ENCODE measurements around the gene ASPSCR1.
"Not testable (repeated sequence)": the region's sequence is repeated elsewhere in the genome, so short reads cannot be mapped to it uniquely, and the experiment has no call there.

The ASPSCR1 gene

DNA sequence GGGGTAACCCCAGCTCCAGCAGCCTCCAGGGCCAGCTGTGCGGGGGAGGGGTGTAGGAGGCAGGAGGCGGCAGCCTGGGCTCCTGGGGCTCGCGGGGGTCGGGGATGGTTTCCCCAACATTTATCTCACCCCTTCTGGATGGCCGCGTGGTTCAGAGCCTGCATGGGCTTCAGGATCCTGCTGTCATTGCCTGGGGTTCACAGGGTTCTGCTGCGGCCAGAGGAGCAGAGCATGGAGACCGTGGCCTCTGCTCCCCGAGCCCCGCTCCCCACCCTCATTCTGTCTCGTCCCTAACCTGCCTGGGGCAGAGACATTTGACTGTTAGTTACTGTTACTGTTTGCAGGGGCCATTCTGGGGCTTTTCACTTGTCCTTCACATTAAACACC, 35.3 kb upstream of the ASPSCR1 start:
- no peak for DNase-seq

DNA sequence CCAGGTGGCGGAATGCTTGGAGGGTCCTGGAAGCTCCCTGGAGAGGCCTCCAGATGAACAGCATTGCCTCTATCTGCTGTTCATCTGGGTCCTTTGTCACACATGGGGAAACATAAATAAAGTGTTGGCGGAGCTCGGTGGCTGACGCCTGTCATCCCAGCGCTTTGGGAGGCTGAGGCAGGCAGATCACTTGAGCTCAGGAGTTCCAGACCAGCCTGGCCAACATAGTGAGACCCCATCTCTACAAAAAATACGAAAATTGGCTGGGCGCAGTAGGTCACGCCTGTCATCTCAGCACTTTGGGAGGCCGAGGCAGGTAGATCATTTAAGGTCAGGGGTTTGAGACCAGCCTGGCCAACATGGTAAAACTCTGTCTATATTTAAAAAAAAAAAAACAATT, 32.6 kb upstream of the ASPSCR1 start:
- DNase-seq: no peak

DNA sequence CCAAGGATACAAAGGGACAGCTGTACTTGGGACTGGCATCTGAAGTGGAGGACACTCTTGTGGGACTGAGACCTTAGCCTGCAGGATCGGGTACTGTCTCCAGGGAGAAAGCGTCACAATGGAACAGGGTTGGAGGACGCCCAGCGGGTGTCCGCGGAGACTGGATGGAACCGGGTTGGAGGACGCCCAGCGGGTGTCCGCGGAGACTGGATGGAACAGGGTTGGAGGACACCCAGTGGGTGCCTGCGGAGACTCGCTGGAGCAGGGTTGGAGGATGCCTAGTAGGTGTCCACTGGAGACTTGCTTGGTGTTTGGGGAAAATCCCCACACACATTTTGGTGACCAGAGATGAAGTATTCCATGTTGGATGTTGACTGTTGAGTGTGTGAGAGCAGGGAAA, 30.2 kb upstream of the ASPSCR1 start, which contains the start of gene MYADML2:
Gene MYADML2 (minus strand): TSS at position 45 of the 400 bp plus-strand sequence. CDS start 5,492 bp downstream, outside the sequence.
- DNase-seq: no peak

DNA sequence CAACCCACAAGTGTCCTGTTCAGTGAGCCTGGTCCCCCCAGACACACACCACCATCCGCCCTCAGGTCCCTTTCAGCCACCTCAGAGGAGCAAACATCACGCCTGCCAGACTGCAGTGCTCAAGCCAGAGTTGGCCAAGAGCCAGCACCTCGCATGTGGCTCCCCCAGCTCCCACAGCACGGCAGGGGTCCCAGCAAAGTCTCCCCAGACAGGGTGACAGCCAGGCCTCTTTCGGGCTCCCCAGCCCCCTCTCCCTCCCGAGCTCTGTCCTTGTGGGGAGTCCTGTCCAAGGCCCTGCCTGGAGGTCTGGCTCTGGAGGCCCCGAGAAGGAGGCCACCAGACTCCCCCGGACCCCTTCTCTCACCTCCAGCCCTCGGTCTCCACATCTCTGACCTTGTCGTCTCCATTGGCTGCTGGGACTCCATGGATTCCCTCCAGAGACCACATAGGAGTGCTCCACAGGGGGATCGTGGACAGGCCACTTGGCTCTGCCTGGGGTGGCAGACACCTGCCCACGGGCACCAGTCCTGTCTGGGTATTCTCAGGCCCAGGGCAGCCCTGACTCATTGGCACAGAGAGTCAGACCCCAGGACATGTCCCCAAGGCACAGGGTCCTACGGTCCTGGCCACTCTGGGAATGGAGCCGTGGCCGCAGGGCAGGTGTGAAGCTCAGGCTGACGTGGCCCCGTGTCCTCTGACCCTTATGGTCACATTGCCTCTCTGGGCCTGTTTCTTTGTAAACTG, 28.6 kb upstream of the ASPSCR1 start:
- no peak for DNase-seq

DNA sequence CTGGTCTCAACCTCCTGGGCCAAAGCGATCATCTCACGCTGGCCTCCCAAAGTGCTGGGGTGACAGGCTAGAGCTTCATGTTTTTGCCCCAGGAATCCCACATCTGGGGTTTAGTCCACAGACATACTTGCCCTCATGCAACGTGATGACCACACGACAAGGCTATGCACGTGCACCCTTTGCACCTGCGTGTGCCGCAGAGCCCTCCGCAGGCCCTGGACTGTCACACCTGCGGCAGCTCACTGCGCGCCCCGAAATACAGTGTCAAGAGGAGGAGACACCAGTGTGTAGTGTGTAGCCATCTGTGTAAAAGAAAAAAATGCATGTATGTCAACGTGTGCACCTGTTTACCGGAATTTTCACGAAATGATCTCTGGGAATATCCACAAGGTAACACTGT, 26.9 kb upstream of the ASPSCR1 start:
- DNase-seq: no peak

DNA sequence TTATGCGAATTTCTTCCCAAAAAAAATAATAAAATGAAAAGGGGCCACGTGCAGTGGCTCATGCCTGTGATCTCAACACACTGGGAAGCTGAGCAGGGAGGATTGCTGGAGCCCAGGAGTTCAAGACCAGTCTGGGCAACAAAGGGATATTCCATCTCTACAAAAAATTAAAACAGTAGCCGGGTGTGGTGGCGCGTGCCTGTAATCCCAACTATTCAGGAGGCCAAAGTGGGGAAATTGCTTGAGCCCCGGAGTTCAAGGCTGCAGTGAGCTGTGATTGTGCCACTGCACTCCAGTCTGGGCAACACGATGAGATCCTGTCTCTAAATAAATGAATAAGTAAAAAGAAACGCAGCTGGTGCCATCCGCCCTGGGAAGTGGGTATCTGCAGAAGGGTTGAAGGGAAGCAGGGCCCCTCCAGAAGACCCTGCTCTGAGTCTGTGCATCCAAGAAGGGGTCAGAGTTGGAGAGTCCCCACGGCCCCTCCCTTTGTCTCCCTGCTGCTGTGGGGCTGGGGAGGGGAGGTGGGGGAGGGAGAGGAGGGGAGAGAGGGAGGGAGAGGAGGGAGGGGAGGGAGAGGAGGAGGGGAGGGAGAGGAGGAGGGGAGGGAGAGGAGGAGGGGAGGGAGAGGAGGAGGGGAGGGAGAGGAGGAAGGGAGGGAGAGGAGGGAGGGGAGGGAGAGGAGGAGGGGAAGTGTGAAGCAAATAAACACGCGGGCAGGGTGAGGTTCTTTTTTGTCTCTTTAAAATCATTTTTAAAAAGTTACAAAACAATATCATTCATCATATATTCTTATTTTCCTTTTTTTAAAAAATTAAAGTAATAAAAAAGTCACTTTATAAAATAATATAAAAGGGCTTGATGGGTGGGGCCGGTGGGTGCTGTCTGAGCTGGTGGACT, 25.4 kb upstream of the ASPSCR1 start:
- no peak for DNase-seq

DNA sequence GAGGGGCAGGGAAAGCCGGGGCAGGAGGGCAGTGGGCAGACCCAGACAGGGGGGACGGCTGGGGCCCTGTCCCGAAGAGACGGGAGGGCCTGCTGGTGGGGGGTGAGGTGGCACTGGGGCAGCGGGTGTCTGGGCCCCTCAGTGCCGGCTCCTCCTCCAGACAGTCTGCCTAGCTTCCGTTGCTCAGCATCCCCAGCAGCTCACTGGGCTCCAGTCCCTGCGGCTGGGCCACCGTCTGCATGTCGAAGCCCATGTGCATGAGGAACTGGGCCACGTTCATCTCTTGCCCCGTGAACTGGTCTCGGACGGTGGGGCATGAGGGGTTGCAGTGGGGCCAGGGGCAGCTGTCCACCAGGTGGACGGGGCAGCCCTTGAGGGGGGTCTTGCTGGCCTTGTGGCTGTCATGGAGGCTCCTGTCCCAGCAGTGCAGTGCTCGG, 24.6 kb upstream of the ASPSCR1 start:
- DNase-seq: no peak

DNA sequence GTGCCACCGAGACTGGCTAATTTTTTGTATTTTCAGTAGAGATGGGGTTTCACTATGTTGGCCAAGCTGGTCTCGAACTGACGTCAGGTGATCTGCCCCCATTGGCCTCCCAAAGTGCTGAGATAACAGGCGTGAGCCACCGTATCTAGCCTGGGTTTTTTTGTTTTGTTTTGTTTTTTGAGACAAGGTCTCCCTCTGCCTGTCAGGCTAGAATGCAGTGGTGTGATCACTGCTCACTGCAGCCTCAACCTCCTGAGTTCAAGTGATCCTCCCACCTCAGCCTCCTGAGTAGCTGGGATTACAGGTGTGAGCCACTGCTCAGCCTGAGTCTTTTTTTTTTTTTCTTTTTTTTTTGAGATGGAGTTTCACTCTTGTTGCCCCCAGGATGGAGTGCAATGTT, 24.0 kb upstream of the ASPSCR1 start:
- not testable (repeated sequence) for DNase-seq

DNA sequence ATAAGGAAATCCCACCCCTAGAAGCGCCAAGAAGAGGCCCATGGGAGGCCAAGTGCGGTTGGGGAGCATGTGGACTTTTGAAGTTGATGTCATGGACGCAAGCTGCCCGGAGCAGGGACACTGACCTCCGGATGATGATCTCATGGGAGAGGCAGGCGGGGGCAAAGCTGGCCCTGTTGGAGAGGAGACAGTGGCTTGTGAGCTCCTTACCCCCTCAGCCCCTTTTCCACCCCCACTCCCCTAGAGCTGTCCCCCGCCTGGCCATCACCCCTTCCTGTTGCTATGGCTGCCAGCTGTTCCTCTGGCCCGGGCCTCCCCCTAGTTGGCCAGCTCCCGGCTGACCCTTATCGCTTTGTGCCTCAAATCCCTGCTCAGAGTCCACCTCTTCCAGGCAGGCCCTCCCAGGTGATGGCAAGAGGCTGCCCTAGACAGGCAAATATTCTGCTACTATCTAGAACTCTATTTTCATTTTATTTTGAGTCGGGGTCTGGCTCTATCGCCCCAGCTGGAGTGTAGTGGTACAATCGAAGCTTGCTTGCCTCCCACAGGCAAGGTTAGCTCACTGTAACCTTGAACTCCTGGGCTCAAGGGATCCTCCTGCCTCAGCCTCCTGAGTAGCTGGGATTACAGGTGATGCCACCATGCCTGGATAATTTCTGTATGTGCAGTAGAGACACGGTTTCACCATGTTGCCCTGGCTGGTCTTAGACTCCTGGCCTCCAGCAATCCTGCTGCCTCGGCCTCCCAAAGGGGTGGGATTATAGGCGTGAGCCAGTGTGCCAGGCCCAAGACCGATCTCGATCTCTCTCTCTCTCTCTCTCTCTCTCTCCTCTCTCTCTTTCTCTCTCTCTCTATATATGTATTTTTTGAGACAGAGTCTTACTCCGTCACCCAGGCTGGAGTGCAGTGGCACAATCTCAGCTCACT, 23.0 kb upstream of the ASPSCR1 start:
- DNase-seq: no peak

DNA sequence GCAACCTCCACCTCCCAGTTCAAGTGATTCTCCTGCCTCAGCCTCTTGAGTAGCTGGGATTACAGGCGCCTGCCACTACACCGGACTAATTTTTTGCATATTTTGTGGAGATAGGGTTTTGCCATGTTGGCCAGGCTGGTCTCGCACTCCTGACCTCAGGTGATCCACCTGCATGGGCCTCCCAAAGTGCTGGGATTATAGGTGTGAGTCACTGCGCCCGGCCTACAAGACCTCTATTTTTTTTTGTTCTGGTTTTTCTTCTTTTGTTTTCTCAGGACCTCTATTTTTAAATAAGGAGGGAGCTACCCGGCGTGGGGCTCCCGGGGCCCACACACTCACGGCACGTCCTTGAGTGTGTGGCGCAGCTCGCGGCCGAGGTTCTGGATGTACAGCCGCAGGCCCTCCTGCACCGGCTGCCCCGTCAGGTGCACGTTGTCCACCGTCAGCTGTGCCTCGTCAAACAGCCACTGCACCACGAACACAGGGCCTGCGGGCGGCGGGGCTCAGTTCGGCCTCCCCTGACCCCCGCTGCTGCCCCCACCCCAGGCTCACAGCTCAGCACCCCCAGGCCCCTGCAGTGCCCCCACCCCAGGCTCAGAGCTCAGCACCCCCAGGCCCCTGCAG, 22.3 kb upstream of the ASPSCR1 start:
- DNase-seq: no peak

DNA sequence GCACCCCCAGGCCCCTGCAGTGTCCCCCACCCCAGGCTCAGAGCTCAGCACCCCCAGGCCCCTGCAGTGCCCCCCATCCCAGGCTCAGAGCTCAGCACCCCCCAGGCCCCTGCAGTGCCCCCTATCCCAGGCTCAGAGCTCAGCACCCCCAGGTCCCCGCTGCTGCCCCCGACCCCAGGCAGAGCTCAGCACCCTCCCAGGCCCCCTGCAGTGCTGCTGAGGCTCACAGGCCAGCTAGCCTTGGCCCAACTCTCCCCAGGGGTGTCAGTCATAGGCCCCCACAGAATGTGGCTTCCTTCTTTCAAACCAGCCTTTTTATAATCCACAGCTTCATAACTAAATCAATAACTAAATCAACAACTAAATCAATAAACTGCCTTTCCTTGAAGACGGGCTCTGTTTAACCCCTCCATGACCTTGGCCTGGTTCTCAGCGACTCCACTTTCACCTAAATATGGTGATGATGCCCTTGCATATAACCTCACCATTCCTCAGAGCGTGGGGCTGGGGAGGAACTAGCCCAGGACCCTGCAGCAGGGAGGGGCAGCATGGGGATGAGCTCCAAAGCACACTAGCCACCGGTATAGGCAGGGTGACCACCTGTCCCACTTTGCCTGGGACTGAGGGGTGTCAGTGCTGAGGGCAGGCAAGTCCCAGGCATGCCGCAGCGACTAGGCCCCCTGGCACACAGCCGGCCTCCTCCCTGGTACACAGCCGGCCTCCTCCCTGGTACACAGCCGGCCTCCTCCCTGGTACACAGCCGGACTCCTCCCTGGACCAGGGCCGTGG, 21.5 kb upstream of the ASPSCR1 start:
- DNase-seq: no peak

DNA sequence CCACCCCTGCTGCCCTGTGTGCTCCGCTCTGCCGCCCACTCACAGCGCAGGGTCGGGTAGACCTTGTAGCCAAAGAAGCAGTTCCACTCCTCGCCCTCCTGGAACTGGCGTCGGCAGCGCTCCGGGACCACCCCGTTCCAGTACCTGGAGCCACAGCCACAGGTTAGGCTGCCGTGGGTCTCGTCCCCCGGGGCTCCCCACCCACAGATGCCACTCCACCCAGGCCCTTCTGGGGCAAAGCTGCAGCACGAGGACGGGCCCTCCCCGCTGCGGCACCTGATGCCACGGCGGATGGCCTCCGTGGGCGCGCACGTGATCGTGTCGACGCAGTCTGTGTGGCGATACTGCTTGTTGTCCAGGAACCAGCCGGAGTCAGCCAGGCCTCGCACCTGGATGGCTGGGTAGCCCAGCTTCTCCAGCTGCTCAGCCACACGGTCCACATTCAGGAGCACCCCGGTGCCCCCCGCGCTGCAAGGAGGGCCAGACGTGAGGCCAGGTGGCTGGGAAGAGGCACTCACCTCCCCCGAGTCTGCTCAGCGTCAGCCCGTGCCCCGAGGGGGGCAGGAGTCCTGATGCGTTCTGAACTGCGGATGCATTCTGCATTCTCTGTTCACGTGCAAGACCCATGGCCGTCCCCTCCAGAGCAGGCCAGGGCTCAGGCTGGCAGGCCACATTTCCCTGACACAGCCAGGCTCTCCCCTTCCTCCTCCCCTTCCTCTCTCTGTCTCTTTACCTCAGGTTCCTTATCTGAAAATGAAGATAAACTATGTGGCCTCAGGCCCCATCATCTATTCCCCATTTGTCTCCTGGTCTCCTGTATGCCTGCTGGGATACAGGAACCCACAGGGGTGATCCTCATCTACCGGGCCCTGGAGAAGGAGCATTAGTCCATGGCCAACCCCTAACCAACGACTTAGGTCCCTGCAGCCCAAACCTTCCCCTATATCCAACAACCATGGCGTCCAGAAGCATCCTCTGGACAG, 20.5 kb upstream of the ASPSCR1 start:
- DNase-seq: no peak

DNA sequence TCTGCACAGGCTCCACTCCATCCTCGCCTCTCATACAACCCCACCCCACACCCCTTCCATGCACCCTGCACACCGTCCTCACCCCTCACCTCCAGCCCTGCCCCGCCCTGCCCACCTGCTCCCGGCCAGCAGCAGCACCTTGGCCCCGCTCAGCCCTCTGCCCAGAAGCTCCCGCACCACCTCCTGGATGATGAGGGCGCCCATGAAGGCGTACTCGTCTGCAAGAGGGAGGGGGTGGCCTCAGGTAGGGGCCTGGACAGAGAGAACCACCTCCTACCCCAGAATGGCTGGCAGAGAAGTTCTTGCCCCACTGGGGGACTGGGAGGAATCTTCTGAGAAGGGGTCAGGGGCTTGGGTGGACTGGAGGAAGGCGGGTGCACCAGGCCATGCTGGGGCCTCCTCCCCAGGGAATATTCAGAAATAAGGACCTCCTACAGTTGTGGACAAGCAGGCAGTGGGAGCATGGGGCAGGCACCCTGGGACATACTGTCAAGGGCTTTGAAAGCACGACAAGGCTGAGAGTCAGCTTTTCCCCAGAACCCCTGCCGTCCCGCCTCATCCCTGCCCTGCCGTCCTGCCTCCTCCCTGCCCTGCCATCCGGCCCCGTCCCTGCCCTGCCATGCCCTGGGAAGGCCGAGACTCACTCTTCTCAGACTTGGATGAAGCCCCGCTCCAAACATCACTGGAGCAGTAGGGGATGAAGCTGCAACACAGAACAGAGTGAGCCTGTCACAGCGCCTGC, 19.6 kb upstream of the ASPSCR1 start:
- DNase-seq: no peak

DNA sequence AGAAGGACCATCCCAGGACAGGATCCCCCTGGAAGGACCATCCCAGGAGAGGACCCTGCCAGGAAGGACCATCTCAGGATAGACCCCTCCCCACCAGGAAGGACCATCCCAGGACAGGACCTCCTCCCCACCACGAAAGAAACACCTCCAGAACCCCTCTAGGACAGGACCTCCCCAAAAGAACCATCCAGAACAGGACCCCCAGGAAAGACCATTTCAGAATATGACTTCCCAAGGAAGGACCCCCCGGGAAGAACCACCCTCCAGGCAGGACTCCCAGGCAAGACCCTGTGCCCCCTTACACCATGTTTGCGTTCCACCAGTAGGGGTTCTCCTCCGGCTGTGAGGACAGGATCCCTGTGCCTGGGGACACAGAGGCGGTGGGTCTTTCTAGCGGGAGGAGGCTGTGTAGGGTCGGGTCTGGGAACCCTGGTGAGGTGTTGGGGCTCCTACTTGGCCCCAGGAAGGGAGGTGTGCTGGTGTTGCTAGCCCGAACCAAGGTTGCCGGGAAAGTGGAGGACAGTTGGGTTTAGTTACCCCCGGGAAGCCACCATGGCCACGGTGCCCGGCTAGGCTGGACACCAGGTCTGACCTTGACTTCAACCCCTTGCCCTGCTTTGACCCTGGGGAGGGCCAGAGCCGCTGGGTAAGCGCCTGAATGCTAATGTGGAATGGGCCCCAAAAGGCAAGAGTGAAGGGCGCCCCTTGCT, 18.6 kb upstream of the ASPSCR1 start:
- no peak for DNase-seq

DNA sequence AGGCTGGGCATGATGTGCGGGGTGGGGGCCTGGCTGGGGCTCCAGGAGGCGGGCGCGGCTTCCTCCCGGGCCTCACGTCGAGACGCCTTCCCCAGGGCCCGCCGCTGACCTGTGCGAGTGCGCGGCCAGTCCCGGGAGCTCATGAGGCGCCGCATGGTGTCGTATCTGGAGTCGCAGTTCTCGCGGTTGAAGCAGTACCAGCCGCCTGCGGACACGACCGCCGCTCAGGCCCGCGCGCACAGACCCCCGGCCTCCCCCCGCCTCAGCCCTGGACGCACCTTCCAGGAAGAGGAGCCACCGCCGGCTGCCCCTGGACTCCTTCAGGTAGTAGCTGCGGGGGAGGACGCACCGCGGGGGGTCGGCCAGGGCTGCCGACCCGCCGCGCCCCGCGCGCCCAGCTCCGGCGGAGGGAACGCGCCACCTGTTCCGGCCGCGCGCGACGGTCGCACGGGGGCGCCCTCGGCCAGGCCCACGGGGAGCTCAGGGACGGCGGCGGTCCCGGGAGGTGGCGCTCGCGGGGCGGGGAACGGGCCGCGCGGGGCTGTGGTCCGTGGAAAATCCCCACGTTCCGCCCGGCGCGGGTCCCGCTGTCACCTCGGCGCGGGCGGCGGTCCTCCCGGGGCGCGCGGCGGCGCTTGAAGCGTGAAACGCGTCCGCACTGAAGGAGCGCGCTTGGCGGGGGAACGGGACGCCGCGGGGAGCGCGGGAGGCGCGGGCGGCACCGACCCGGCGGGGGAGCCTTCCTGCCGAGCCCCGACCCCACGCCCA, 17.9 kb upstream of the ASPSCR1 start:
- peak; percentile 86 for DNase-seq

DNA sequence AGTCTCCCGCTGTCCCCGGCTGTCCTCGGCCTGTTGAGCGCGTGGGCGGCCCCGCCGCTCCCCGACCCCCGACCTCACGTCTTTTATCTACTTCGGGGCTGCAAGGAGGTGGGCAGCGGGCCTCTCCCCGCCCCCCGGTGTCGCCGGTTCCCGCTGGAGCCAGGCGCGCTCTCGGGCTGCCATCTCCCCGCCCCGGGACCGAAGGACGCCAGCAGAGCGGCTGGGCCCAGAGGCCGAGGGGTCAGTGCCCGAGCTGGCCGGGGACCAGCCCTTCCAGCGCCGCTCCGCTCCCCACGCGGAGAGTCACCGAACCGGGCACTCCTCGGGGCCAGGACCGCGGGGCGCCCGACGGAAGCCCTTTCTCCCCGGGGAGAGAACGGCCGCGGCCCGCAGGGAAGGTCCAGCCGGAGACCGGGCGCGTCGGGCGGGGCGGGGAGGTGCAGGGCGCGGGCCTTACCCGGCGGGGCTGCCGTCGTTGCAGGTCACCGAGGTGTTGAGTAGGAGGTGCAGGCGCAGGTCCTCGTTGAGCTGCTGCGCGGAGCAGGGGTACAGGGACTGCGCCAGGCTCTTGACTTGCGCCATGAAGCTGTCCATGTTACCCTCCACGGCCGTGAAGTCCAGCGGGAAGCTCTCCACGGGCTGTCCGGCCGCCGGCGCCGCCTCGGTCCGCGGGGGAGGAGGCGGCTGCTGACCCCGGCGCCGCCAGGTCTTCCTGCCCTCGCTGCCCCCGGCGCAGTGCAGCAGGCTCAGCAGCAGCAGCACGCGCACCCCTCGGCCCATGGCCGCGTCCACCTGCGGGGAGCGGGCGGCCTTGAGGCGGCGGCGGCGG, 17.1 kb upstream of the ASPSCR1 start:
- DNase-seq: no peak

DNA sequence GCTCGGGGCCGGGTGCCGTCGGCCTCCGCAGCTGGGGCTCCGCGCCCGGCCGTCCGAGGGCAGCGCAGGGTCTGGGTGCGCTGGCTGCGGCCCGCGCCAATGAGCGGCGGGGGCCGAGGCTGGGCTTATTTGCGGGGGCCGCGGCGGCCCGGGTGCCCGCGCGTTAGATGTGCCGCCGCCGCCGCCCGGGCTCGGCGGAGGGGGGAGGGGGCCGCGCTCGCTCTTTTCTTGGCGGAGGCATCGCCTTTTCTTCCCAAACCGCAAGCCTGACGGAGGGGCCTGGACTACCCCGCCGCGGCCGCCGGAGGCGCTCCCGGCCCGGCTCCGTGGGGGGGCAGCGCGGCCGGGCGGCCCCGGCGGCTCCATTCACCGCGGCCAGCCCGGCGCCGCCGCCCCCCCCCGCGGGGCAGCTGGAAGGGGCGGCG, 16.3 kb upstream of the ASPSCR1 start, which contains the start of gene NOTUM:
Gene NOTUM (minus strand): TSS at position 101 of the 425 bp plus-strand sequence. CDS start 278 bp downstream, outside the sequence.
- no peak for DNase-seq
